KOPT-K1 (cell line): Measurements from ENCODE around the gene IKZF1.

Experiments
- H3K27ac ChIP-seq: fragments of 200-600 bp; sonication (generic); 2 replicates; pipeline ENCODE4 v1.5.1; 2016; ENCODE audit warnings: antibody characterized with exemption, mild to moderate bottlenecking, low read depth, low read length; ENCODE audit not compliant: poor library complexity, severe bottlenecking
- H3K36me3 ChIP-seq: fragments of 200-600 bp; sonication (generic); 2 replicates; pipeline ENCODE4 v1.5.1; 2017; ENCODE audit warnings: antibody characterized with exemption, mild to moderate bottlenecking, low read length, moderate library complexity; ENCODE audit not compliant: insufficient read depth
- H3K9me3 ChIP-seq: fragments of 200-600 bp; sonication (generic); 2 replicates; pipeline ENCODE4 v1.5.1; 2017; ENCODE audit warnings: antibody characterized with exemption, low read length, mild to moderate bottlenecking; ENCODE audit not compliant: insufficient read depth, poor library complexity, severe bottlenecking

The IKZF1 gene

DNA sequence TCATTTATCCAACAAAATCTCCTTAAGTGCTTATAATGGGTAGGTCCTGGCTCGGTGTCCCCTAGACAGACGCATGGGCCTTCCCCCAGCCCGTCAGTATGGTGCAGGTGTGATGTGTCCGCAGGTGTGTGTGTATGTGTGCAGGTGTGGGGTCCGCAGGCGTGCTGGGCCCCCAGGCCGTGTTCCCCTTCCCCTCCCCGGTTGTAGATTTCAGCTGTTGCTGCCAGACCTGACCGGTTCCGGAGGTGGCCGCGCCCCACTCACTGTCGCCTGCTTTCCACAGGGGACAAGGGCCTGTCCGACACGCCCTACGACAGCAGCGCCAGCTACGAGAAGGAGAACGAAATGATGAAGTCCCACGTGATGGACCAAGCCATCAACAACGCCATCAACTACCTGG lies 95.1 kb downstream of the IKZF1 start:
- H3K36me3 ChIP-seq = peaks cover 97% of the 10 kb centered on the region

DNA sequence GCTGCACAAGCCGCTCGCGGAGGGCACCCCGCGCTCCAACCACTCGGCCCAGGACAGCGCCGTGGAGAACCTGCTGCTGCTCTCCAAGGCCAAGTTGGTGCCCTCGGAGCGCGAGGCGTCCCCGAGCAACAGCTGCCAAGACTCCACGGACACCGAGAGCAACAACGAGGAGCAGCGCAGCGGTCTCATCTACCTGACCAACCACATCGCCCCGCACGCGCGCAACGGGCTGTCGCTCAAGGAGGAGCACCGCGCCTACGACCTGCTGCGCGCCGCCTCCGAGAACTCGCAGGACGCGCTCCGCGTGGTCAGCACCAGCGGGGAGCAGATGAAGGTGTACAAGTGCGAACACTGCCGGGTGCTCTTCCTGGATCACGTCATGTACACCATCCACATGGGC lies 95.6 kb downstream of the IKZF1 start:
- Histone ChIP-seq H3K36me3 (peaks cover 97% of the 10 kb centered on the region), H3K9me3 (no peaks in the 10 kb centered on the region), H3K27ac (no peak overlapping the region)

More for the DNA sequence above, 95.1 kb downstream of the IKZF1 start:
- Histone ChIP-seq H3K27ac (no peak overlapping the region), H3K9me3 (no peaks in the 10 kb centered on the region)

DNA sequence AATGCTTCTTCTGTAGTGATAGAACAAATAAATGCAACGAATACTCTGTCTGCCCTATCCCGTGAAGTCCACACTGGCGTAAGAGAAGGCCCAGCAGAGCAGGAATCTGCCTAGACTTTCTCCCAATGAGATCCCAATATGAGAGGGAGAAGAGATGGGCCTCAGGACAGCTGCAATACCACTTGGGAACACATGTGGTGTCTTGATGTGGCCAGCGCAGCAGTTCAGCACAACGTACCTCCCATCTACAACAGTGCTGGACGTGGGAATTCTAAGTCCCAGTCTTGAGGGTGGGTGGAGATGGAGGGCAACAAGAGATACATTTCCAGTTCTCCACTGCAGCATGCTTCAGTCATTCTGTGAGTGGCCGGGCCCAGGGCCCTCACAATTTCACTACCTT lies 99.9 kb downstream of the IKZF1 start:
- H3K27ac ChIP-seq = no peak overlapping the region
- peaks cover 58% of the 10 kb centered on the region for H3K36me3 ChIP-seq
- no peaks in the 10 kb centered on the region for H3K9me3 ChIP-seq

DNA sequence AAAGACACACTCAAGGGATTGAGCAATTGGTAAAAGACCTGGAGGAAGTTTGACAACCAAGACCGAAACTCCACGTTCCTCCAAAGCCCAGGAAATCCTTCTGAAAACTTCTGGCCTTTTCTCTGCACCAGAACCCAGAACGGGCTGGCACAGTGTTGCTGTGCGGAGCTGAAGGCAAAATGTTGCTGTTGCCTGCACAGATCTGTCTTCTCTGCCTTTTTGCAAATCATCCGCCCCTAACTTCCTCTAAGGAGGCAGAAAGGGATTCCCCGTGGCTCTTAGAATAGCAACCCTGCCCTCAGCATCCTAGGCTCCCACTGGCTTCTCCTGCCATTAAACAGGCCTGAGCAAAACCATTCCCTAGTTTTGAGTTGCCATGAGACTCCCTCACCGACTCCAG lies 100.7 kb downstream of the IKZF1 start:
- Histone ChIP-seq H3K9me3 (no peaks in the 10 kb centered on the region), H3K36me3 (peaks cover 50% of the 10 kb centered on the region), H3K27ac (no peak overlapping the region)

DNA sequence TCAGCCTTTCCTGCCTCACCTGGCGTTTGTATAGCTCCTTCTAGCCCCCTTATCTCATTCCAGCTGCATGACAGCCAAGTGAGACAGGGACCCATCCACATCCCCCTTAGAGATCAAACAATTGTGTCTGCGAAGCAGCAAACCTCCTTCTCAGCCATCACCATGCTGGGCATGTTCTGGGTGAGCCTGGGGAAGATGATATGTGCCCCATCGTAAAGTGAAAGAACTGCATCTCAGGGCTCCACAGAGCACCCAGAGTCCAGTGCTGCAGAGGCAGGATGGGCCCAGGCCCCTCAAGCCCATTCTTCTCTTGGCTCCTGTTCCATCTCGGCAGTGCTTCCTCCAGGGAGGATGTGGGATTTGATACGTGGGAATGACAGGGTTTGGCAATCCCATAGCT lies 102.4 kb downstream of the IKZF1 start:
- Histone ChIP-seq H3K36me3 (peaks cover 33% of the 10 kb centered on the region), H3K27ac (peak overlapping the region; percentile 34), H3K9me3 (no peaks in the 10 kb centered on the region)

DNA sequence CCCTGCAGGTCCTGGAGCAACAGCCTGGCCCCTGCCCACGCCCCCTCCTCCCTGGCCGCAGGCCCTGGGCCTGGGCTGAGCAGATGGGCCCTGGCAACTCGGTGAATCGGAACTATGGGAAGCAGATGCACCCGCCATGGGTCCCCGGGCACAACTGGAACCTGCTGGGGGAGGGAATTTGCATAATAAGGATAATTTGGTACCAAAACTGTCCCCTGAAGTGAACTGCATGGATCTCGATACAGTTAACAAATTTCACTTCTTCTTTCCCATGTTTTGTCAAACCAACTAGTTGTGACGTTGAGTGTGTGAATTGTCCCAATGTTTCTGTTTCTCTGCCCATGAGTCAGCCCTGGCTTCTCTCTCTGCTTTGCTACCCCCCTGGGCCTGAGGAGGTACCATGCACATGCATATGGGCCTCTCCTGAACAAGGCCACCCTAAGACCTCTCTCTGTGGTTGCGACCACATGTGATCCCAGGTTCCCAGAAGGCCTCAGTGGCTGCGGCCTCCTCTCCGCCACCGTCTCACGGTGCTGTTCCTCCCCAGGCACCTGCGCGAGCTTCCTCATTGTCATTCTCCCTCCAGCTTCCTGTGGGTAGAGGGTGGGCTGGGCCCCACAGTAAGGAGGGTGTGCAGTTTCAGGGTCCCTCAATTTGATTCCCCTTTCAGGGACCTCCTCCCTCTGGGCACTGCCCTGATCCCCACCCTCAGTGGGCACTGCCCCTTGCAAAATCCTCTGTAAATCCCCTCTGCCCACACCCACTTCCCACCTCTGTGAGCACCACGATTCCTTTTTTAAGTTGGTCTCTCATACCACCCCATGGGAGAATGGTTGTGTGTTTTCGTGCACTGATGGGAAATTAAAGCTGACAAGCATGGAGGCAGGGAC lies 105.6 kb downstream of the IKZF1 start:
- H3K27ac ChIP-seq = peak overlapping the region; percentile 86
- peaks cover under 1% of the 10 kb centered on the region; the same call in 1 of the 2 replicates for H3K36me3 ChIP-seq
- no peaks in the 10 kb centered on the region for H3K9me3 ChIP-seq

DNA sequence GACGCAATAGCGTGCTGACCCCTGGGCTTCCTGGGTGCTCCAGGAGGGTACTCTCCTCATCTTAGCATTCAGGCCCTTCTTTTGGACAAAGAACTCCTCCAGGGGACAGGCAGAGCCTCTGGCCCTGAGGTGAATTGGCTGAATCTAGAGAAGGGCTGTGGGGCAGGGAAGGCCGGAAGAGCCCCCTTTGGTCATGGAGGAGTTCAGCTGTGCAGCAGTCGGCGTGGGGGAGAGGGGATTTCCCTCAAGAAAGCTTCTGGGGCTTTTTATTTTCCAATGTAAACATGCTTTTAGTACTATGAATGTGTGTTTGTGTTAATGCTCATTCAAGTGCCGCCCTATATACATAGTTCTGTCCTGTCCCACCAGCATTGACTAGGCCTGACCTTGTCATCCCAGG lies 106.8 kb downstream of the IKZF1 start:
- H3K9me3 ChIP-seq = no peaks in the 10 kb centered on the region
- H3K36me3 ChIP-seq = no peaks in the 10 kb centered on the region
- peak overlapping the region; percentile 86 for H3K27ac ChIP-seq

DNA sequence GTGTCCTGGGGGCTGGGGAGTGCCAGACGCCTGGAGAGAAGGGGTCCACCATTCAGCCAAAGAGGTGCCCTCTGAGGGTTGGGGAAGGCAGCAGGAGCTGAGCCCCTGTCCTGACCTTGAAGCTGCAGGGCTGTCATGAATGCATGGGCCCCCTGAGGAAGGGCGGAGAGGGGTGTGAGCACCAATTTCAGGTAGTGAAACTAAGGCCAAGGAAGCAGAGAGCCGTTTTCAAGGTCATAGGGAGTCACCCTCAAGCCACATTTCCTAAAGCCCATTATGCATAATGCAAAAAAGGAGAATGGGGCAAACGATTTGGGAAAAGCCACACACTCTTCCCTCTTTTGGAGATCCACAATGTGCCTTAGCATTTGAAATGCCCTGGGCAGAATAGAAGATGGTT lies 108.5 kb downstream of the IKZF1 start:
- H3K36me3 ChIP-seq = no peaks in the 10 kb centered on the region
- H3K27ac ChIP-seq = peak overlapping the region; percentile 3

DNA sequence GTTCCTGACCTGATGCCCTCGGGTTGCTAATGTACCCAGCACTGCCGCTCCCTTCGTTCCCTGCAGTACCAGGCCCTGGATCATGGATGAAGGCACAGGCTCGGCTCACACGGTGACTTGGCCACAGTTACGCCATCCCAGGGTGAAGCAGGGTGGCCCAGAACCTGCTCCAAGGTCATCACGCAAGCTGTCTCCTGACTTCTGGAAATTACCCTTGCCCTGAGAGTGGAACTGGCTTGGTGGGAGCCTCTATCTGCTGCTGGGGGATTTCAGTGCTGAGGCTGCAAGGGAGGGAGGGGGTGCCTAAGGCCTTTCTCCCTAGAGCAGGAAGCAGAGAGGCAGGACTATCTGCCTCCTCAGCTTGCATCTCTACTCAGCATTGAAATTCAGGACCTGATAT lies 109.0 kb downstream of the IKZF1 start:
- H3K9me3 ChIP-seq = no peaks in the 10 kb centered on the region
- H3K36me3 ChIP-seq = no peaks in the 10 kb centered on the region
- H3K27ac ChIP-seq = no peak overlapping the region

More for the DNA sequence above, 108.5 kb downstream of the IKZF1 start:
- H3K9me3 ChIP-seq = no peaks in the 10 kb centered on the region

DNA sequence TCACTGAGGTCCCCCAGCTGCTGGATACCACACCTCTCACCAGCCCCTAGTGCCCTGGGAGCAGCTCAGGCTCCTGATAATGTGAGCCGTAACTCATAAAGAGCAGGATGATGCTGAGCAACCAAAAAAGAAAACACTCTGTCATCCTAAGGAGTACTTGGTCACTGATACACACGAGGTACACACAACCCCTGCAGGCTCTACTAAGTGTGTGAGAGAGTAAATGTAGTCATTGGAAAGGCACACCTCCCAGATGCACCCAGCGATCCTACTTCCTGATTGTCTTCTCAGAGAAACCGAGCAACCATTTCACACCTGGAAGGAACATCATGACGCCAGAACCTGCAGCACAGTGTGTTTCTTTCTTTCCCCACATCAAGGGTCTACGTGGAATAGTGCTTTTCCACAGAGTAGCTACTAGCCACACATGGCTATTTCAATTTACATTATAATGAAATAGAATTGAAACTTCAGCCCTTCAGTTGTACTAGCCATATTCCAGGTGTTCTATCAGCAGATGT lies 111.4 kb downstream of the IKZF1 start:
- Histone ChIP-seq H3K9me3 (no peaks in the 10 kb centered on the region), H3K36me3 (no peaks in the 10 kb centered on the region), H3K27ac (peak overlapping the region; percentile 50)

DNA sequence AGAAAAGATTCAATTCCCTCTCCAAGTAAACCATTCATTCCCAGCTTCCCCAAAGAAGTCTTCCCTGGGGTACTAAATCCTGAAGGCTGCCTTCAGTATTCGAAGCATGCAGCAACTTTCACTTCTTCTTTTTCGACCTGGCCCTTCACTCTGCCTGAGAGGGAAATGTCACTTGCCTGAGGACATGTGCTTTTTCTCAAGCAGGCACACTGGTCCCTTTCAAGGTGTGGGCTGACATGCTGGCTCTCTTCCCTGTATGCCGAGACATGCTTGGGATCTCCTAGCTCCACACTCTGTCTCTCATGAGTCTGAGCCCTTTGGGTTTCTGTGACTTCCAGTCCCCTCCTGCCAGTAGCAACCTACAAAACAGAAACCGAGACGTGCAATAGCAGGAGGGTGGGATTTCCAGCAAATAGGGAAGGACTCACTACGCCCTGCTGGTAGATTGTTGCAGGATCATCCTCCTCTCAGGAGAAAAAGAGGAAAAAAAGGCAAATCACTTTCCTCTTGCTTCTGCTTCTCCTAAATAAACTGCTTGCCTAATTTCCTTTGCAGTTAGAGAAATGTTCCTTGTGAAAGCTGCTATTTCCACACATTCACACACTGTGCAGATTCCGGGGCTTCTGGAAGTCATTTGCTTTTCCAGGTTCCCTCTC lies 112.1 kb downstream of the IKZF1 start:
- Histone ChIP-seq H3K36me3 (no peaks in the 10 kb centered on the region), H3K9me3 (no peaks in the 10 kb centered on the region), H3K27ac (peak overlapping the region; percentile 50)

DNA sequence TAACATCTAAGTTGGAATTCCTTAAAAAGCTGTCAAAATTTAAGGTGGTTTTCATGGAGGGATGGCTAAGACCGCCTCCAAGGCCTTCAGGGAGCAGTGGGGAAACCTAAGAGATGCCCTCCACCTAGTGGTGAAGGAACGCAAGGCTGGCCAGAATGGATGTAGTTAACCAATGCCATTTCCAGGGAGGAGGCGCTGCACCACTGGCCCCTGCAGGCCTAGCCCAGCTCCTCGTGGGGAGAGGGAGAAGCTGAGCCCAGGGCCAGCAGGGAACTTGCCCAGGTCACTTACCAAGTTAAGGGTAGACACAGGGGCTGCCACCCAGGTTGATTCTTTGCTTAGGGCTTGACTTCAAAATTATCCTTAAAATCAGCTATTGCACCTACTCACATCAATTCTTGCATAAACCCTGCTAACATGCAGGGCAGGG lies 113.6 kb downstream of the IKZF1 start:
- no peaks in the 10 kb centered on the region for H3K9me3 ChIP-seq
- no peaks in the 10 kb centered on the region for H3K36me3 ChIP-seq
- H3K27ac ChIP-seq = no peak overlapping the region

DNA sequence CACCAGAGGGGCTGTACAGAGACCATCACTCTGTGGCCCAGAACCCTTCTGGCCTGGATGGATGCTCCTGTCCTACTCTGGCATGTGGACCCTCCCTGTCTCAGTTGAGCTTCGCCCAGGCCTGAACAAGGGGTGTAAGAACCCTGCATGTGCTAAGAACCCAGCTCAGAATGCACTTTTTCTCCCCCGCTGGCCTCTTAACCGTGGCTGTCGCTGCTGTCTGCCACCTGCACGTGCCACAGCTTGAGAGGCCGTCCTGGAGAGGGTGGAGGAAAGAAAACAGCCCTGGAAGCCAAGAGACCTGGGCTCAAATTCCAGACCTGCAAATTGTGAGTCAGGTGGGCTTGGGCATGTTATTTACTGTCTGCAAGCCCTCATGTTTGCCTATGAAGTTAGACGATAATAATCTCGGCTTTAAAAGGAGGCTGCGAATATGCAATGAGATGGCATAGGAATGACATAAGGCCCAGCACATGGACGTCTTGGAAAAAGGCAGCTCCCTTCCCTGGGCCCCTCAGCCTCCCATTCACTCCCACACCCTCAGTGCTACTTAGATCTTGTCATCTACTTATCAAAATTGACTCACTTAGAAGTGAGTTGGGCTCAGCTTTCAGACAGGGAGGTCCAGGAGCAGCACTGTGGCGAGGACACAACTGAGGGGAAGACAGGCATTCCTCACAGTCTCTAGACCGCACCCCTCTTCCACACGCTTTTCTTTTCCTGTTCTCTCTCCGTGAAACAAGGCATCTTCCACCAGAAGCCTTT lies 114.2 kb downstream of the IKZF1 start:
- Histone ChIP-seq H3K36me3 (no peaks in the 10 kb centered on the region), H3K27ac (no peak overlapping the region), H3K9me3 (no peaks in the 10 kb centered on the region)

DNA sequence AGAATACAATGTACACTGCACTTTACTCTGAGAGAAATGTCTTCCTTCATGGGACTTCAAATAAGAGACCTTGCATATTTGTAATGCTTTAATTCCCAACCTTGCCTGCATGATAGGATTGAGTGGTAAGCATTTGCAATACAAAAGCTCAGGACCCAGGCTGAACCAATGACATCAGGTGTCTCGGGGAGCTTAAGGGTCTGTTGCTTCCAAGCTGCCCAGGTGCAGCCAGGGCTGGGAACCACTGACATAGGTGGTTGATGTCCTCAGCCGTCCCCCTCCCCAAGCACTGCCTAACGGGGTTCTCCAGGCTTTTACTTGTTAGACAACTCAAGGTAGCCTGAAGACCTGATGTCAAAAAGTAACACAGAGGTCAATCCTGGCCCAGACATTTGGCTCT lies 116.5 kb downstream of the IKZF1 start:
- Histone ChIP-seq H3K27ac (no peak overlapping the region), H3K36me3 (no peaks in the 10 kb centered on the region), H3K9me3 (no peaks in the 10 kb centered on the region)

DNA sequence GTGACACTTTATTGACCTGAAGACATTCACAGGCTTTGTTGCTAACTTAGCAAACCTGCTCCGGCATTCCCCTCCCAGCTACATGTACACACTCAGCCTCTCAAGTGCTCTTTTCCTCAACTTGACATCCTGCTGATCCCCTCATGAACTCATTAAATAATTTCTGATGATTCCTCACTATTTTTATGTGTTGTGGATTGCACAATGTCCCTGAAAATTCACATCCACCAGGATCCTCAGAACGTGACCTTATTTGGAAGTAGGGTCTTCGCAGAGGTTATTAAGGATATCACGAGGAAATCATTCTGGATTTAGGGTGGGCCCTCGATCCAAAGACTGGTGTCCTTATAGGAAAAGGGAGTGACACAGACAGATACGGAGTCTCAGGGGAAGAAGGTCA lies 118.3 kb downstream of the IKZF1 start:
- Histone ChIP-seq H3K9me3 (no peaks in the 10 kb centered on the region), H3K27ac (no peak overlapping the region), H3K36me3 (no peaks in the 10 kb centered on the region)
